Skeletal muscle cell (primary cell): Measurements from ENCODE around the gene ZSWIM8.
A peak's percentile ranks its signal among the peaks of the same experiment; 100 is the strongest.
"Not testable (repeated sequence)": the region's sequence is repeated elsewhere in the genome, so short reads cannot be mapped to it uniquely, and the experiment has no call there.

ENCODE experiments used
- DNase-seq: peaks from one replicate; pipeline ENCODE4 v3.0.0-alpha.2; 2010; ENCODE audit warnings: low read depth
- H3K4me3 ChIP-seq: 2 replicates; pipeline ENCODE4 v1.5.1; 2011; ENCODE audit warnings: low read depth, mild to moderate bottlenecking, control low read depth, low read length, moderate library complexity

The ZSWIM8 gene

GRCh38 chr10:73809061-73809818 is 23.8 kb downstream of the ZSWIM8 start:
- H3K4me3 ChIP-seq: no peak overlapping the region
- DNase-seq: no peak

- H3K4me3 ChIP-seq: peak overlapping the region; percentile 86
- no peak for DNase-seq
Observed at GRCh38 chr10:73810358-73810734, 24.9 kb downstream of the ZSWIM8 start.

DNA sequence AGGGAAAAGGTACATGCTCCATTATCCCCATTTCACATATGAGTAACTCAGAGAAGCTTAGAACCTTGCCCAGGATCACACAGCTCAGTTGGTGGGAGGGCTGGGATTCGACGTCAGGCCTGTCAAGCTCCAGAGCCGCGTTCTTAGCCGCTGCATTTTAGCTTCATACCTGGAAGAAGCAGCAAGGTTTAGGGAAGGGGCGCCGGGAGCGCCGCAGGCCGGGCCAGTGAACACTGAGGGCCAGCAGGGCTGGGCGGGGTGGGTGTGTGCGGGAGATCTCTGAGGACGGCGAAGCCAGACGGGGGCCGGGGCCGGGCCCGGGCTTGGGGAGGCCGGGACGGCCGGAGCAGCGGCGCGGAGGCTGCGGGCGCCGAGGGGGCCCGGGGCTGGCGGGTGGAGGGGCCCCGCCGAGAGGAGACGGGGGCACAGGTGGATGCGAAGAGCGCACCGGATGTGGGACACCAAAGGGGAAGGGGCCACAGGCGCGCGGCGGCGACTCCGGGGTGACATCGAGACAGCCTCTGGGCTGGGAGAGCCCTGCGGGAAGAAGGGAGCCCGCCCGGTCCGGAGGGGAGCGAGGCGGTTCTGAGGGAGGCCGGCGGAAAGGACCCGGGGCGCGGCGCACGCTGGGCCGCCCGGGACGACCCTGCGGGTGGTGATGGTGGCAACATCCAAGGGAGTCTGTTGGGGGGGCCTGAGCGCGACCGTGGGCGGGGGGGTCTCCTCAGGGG is 25.5 kb downstream of the ZSWIM8 start:
- DNase-seq: no peak
- H3K4me3 ChIP-seq: peak overlapping the region; percentile 86

GRCh38 chr10:73812657-73813056 is 27.3 kb downstream of the ZSWIM8 start:
- no peak overlapping the region for H3K4me3 ChIP-seq
- DNase-seq: no peak

DNA sequence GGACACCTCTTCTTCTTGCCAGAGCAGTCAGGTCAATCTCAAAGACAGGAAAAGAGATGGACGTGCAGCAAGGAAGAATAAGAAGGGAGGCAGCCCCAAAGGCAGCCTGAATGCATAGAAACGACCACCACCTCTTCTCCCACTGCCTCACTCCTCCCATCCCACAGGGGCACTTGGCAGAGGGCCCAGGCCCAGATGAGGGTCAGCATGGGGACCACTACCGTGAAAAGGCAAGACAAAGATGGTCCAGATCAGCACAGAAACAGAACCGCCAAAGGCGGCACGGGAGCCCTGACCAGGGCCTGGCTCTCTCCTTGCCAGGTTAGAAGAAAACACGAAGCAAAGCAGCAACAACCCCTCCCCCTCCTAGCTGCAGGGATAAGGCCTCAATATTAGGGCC is 27.9 kb downstream of the ZSWIM8 start:
- DNase-seq: no peak
- no peak overlapping the region for H3K4me3 ChIP-seq

DNA sequence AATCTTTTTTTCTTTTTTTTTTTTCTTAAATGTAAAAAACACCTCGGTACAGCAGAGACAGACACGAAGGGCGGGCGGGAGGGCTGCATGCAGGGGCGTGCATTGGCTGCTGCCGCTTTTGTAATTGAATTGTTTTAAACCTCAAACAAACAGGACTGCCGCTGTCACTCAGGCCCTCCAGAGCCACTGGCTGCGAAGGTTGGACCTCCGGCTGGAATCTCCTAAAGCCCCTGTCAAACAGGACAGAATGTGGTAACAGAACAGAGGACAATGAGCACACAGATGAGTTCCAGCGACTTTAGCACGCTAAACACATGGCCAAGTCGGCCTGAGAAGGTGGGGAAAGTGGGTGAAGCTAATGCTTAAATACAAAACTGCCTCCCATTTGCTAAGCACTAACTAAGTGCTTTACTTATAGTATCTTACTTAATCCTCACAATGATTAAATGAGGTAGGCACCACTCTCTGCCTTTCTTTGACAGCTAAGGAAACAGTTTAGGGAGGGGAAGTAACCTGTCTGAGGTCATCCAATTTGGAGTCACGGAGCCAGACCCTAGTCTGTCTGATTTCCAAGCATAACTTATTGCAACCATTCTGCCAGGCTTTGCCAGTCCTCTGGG is 29.0 kb downstream of the ZSWIM8 start:
- DNase-seq: no peak
- H3K4me3 ChIP-seq: no peak overlapping the region

DNA sequence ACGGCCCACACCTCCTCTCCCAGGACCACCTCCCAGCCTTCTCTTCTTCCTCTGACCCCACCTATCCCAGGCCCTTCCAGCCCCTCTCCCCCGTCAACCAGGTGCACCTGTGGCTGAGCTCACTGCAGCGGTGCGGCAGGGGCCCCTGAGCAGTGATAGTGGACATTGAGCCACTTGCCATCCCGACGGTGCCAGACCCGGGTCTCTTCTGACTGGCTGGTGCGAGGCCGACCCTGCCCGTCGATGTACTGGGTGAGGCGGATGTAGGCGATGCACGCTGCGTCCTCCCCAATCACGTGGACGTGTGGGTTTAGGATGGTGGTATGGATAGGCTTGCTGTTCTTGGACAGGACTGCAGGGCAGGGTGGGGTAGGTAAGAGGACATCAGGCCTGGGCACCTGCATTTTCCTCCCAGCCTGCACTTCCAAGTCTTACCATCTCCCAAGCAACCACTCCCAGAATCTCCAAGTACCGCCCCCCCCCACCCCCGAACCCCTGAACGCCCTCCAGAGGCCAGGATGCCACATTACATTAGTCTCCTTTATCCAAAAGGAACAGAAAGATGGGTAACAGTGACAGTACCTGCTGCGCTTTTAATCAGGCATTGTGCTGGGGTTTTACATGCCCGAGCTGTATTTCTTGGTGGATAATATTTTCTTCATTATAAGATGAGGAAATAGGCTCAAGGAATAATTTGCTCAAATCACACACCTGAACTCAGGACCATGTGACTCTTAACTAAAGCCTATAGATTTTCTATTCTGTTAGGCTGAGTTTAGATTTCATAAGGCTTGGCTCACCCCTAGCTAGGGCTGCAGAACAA is 29.7 kb downstream of the ZSWIM8 start:
- DNase-seq: no peak
- H3K4me3 ChIP-seq: no peak overlapping the region

- no peak for DNase-seq
- no peak overlapping the region for H3K4me3 ChIP-seq
Observed at GRCh38 chr10:73815719-73816030, 30.3 kb downstream of the ZSWIM8 start.

- no peak for DNase-seq
Observed at GRCh38 chr10:73816917-73817729, 31.7 kb downstream of the ZSWIM8 start.

GRCh38 chr10:73817826-73818225 is 32.4 kb downstream of the ZSWIM8 start:
- no peak for DNase-seq
- no peak overlapping the region for H3K4me3 ChIP-seq

More at GRCh38 chr10:73816917-73817729, 31.7 kb downstream of the ZSWIM8 start:
- H3K4me3 ChIP-seq: no peak overlapping the region

- DNase-seq: no peak
- no peak overlapping the region for H3K4me3 ChIP-seq
Observed at GRCh38 chr10:73818402-73818801, 33.0 kb downstream of the ZSWIM8 start.

- no peak overlapping the region for H3K4me3 ChIP-seq
- DNase-seq: no peak
Observed at GRCh38 chr10:73819081-73819480, 33.7 kb downstream of the ZSWIM8 start.

DNA sequence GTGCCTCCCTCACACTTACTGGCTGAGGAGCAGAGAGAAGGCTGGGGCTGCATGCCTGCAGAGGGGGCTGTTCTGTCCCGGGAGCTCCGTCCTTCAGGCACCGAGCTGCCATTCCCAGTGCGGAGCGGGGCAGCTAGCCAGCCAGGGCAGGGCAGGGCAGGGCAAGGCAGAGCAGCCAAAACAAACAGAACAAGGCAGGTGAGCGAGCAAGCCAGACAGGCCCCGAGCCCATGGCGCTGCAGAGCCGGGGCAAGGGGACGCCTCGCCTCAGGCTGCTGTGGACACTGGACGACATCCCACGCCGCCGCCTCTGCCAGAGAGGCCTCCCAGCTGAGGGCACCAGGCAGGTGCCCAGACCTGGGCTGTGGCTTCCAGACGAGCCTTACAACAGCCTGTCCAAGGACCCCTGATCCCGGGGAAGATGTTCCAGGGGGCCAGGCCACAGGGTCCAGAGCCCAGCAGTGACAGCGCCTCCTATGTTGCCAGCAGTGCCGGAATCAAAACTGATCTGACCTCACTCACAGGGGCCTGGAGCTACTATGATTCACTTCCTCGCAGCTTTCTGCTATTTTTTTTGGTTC is 34.2 kb downstream of the ZSWIM8 start:
- H3K4me3 ChIP-seq: no peak overlapping the region
- no peak for DNase-seq

DNA sequence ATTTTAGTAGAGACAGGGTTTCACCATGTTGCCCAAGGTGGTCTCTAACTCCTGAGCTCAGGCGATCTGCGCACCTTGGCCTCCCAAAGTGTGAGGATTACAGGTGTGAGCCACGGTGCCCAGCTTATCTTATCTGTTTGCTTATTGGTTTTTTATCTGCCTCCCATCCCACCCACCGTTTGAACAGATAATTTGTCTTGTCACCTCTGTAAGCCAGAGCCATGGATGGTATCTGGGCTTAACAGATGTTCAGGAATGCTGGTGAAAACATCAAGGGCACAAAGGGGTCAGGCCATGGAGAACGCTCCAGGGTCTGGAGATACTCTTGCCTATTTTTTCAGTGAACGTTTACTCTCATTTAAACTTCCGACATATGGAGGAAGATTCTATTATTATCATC is 38.0 kb downstream of the ZSWIM8 start:
- no peak for DNase-seq
- no peak overlapping the region for H3K4me3 ChIP-seq

DNA sequence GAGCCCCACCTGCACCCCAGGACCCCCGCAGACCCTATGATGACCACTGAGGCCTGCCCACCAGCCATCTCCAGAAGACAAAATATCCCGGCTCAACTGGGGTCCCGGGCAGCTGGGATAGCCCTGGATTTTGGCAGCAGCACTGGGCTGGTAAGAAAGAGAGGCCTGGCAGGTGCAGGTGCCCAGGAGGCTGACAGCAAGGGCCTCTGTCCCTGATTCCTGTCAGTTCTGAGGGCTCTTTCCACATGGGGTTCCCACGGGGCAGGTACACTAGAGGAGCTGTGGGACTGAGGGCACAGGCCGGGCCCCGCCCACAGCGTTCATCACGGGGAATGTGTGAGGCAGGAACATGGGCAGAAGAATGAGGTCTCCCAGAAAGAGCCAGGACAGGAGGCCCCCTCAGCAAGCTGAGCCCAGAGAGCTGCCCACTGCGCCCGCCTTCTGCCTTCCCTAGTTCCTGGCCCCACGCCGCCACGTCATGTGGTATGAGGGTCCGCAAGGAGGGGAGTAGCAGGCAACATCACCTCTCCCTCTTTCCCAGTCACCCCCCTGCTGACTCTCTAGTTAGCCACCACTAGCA is 38.8 kb downstream of the ZSWIM8 start:
- no peak for DNase-seq
- no peak overlapping the region for H3K4me3 ChIP-seq

DNA sequence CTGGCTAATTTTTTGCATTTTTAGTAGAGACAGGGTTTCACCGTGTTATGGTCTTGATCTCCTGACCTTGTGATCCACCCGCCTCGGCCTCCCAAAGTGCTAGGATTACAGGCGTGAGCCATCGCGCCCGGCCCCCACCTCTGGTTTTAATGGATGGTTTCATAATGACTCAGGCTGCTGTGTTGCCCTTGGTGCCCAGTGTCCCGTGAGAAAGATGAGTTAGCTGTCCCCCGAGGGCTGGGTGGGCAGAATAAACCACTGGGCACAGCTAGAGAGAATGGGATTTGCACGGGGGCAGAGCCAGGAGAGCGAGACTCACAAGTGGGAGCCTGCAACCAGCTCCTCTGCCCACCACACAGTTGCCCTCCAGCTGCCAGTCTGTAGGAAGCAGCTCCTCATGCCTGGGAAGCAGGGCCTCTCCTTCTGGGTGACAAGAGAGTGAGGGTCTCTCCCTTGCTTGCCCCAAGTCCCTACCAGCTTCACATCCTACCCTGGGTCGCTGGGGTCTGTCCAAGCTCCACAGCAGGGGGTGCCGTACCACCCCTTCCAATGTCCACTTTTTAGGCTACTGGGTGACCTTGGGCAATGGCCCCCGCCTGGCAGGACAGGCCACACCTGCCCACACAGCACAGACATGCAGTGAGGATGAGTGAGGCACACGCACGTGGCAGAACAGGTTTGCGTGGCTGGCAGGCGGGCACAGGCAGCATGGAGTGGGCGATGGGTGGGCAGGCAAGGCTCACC is 42.1 kb downstream of the ZSWIM8 start:
- no peak overlapping the region for H3K4me3 ChIP-seq
- DNase-seq: no peak

DNA sequence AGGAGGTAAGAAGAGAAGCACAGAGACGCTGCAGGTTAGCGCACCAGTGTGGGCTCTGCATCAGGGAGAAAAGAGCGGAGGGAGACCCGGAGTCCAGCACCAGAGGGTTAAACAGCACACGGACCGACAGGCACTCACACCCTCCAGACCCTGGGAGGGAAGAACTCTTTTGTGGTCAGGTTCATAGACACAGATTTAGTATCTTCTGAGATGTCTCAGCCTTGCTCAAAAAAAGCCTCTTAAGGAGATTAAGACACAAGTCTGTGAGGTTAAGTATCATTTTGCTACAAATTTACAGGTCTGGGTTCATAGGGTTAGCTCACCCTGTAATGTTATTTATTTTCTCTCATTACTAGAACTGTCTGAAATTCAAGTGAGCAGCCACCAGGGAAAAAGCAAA is 42.8 kb downstream of the ZSWIM8 start:
- H3K4me3 ChIP-seq: no peak overlapping the region
- no peak for DNase-seq

GRCh38 chr10:73829090-73829489 is 43.7 kb downstream of the ZSWIM8 start:
- H3K4me3 ChIP-seq, DNase-seq: not testable (repeated sequence)
